ENCODE measurements around the gene UBE2O.

Gene UBE2O

GRCh38 chr17:76414334-76415295 lies 38.3 kb downstream of the UBE2O start:
- DNase-seq (ENCODE audit: low spot score): no peak

DNA sequence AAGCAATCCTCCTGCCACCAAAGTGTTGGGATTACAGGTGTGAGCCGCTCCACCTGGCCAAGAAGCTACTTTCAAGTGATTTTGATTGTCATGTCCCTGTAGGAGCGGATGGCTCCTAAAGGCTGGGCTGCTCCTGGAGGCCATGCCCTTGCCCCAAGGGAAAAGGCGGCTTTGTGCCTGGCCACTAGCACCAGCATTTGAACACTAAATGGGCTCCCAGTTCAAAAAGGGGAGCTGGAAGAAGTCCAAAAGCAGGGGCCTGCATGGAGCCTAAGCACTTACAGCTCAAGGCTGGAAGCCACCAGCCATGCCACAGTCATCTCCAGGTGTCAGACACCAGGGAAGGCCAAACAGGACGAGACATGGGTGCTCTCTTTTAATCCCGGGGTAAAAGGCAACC lies 41.7 kb downstream of the UBE2O start:
- DNase-seq (ENCODE audit: low spot score): no peak

GRCh38 chr17:76410328-76410965 lies 42.5 kb downstream of the UBE2O start:
- DNase-seq (ENCODE audit: low spot score): no peak

DNA sequence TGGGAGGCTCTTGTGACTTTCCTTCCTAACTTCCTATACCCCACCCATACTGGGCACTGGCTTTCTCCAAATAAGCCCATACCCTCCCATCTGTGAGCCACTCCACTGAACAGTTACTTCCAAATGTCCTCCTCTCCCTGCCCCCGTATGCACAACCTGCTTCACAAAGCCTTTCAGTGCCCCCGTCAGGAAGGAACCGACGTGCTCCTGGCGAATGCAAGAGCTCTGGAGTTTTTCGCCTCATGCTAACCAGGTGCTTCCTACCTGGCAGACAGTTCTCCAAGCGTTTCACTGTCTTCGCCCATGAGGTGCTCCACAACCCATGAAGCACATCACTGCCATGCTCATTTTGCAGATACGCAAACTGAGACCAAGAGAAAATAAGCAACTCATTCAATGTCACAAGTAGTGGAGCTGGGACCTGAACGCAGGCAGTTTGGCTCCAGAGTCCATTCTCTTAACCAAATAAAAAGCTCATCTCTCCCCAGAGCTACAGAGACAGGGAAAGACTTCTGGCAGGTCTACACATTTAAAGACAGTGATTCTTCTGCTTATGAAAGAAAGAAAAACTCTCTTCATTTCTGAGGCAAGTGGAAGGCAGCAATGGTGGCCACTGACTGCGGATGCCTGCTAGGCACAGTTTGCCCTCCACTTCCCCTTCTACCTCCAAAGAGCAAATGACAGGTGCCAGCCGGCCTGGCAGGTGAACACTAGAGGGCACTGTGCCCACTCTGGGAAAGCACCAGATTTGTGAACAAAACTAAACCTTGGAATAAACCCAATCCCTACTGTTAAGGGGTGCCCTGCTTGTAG lies 44.7 kb downstream of the UBE2O start:
- DNase-seq (ENCODE audit: low spot score): peak; percentile 65

GRCh38 chr17:76407509-76407908 lies 45.4 kb downstream of the UBE2O start:
- DNase-seq (ENCODE audit: low spot score): no peak

GRCh38 chr17:76405967-76406647 lies 46.8 kb downstream of the UBE2O start:
- no peak for DNase-seq (ENCODE audit: low spot score)

- no peak for DNase-seq (ENCODE audit: low spot score)
Measured at GRCh38 chr17:76405607-76405966, 47.4 kb downstream of the UBE2O start.

- no peak for DNase-seq (ENCODE audit: low spot score)
Measured at GRCh38 chr17:76404976-76405563, 47.9 kb downstream of the UBE2O start.

GRCh38 chr17:76404256-76404655 lies 48.7 kb downstream of the UBE2O start:
- DNase-seq (ENCODE audit: low spot score): no peak

- no peak for DNase-seq (ENCODE audit: low spot score)
Measured at GRCh38 chr17:76402711-76403110, 50.2 kb downstream of the UBE2O start.

- DNase-seq (ENCODE audit: low spot score): no peak
Measured at GRCh38 chr17:76399175-76400172, 53.5 kb downstream of the UBE2O start.

DNA sequence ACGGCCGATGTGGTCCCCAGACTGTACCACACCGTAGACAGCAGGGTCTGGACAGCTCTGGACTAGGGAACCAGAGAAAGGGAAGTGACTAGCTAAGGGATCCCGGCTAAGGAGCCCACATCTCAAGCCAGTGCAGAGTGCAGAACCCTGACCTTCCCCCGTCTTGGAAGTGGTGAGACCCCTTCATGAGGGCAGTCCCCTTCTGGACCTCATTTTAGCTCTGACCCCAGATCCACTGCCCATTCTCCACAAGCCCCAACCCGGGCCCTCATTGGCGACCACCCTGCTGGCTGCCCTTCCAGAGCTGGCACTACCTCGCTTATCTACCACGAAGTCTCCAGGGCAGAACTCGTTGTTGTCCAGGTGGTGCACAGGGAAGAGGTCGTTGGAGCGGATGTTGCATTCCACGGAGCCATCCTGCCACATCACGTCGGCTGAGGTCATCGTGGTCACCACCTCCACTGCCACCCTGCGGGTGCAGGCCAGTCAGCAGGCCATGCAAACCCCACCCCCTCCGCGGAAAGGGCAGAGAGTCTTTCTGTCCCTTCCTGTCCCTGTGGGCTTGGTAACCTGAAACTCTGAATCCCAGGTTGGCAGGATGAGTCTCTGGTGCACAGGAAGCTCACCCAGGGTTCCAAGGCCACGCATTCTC lies 54.3 kb downstream of the UBE2O start:
- no peak for DNase-seq (ENCODE audit: low spot score)

DNA sequence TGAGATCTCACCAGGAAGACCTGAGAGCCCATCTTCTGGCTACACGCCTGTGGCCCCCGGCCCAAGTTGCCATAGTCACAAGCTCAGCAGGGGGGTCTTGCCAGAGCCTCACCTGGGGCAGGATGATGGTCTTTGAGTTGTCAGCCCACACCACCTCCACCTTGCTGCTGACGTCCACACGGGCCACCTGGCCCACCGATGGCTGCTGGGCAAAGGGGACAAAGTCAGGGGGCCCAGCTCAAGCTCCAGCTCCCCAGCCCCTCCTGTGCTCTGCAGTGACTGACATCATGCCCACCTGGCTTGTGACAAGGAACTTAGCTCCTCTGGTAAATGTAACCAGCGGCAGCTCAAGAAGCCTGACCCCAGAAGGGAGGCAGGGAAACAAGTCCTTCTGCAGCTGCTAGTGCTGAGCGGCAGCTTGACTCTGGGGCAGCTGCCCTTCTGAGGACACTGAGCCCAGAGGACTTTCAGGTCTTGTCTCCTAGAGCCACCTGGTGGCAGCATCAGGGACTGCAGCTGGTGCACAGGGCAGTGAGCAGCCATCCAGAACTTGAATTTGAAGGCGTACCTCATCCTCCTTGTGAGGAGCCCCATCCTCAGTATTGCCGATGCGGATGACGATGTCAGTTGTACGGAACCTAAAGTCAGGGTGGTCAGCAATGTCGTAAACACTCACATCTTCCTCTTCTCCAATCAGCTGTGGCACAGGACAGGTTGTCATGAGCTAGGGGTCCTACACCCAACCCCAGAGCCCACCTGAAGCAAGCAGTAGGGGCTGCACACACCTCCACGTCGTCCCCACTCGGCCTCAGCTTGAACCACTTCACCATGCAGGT lies 55.0 kb downstream of the UBE2O start:
- DNase-seq (ENCODE audit: low spot score): peak; percentile 82

- no peak for DNase-seq (ENCODE audit: low spot score)
Measured at GRCh38 chr17:76397184-76397583, 55.8 kb downstream of the UBE2O start.

DNA sequence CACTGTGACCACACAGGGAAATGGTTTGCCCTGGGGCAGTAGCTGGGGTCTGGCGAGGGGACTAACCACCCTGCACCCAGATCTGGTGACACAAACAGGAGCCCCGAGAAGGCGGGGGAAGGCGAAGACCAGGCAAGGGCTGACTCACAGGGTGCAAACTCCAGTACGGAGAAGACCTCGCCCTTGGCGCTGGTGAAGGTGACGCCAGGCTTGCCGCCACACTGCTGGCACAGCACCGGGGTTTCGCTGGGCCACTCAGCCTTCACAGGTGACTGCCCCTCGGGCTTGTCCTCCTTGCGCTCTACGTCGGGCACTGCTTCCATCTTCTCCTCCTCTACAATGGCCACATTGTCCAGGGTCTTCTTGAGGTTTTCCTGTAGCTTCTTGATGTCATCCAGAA lies 57.0 kb downstream of the UBE2O start:
- no peak for DNase-seq (ENCODE audit: low spot score)

- DNase-seq (ENCODE audit: low spot score): no peak
Measured at GRCh38 chr17:76394166-76394565, 58.8 kb downstream of the UBE2O start.

DNA sequence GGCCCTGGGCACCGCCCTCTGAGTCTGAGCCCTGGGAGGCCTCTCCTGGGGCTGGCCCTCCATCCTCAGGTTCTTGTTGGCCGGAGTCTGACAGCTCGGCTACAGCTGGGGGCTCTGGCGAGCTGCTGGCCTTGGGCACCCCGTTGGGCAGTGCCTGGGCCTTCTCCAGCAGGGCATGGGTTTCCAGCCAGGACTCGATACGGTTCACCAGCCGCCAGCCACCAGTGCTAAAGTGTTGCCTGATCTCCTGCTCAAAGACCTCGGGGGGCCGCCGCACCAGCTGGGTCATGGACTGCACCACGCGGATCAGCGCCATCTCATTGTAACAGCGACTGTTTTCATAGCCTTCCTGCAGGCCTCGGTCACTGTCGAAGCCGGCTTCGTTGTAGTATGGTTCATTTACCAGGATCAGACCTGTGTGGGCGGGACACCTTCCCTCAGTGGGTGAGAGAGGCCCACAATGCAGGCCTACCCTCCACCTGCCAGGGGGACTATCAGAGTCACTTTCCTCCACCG lies 61.7 kb downstream of the UBE2O start:
- no peak for DNase-seq (ENCODE audit: low spot score)

DNA sequence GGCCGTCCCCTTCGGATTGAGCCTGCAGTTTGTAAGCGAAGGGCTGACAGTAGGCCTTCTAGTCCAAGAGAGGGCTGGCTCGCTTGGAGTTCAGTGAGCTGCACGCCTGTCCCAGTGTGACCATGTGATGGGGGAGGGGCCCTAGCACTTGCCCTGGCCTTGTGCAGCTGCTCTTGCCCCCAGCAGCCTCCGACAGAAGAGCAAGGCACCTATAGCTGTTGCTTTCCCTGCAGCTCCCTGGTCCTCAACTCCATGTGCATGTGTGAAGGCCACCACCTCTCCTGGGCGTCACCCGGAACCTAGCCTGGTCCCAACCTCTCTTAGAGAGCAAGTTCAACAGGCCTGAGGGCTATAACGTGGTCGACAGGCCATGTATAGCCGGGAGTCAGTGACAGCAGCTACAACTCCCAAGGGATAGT lies 62.9 kb downstream of the UBE2O start:
- DNase-seq (ENCODE audit: low spot score): no peak
